Effector memory CD4-positive, alpha-beta T cell (primary cell): ENCODE results near the gene PLXNA2.

Experiments
- DNase-seq, 3 donors: peaks; one replicate each; pipeline ENCODE4 v3.0.0-alpha.2; 2020
- H3K27ac ChIP-seq: 2 replicates; pipeline ENCODE4 v1.7.0; 2013; ENCODE audit warnings: mild to moderate bottlenecking, low read length, moderate library complexity; ENCODE audit not compliant: insufficient read depth, poor library complexity, severe bottlenecking
- H3K27me3 ChIP-seq: replicated peaks from 2 replicates; pipeline ENCODE4 v1.7.0; 2013; ENCODE audit warnings: mild to moderate bottlenecking, low read length; ENCODE audit not compliant: insufficient read depth, control insufficient read depth, poor library complexity, severe bottlenecking
- H3K36me3 ChIP-seq: 2 replicates; pipeline ENCODE4 v1.7.0; 2013; ENCODE audit warnings: mild to moderate bottlenecking, low read length, moderate library complexity; ENCODE audit not compliant: control insufficient read depth, insufficient read depth
- H3K4me1 ChIP-seq: 2 replicates; pipeline ENCODE4 v1.7.0; 2013; ENCODE audit warnings: low read length, mild to moderate bottlenecking; ENCODE audit not compliant: control insufficient read depth, insufficient read depth, poor library complexity, severe bottlenecking
- H3K4me3 ChIP-seq: 2 replicates; pipeline ENCODE4 v1.7.0; 2013; ENCODE audit warnings: low read length, low read depth, mild to moderate bottlenecking; ENCODE audit not compliant: insufficient read depth, poor library complexity, severe bottlenecking
- H3K9me3 ChIP-seq: 2 replicates; pipeline ENCODE4 v1.7.0; 2013; ENCODE audit warnings: mild to moderate bottlenecking, low read length, moderate library complexity; ENCODE audit not compliant: control insufficient read depth

The PLXNA2 gene

GRCh38 chr1:208252836-208253576 lies 8.8 kb upstream of the PLXNA2 start:
- H3K27me3 ChIP-seq, result no peaks in the 10 kb centered on the region
- DNase-seq, result no peak
- no peaks in the 10 kb centered on the region for H3K4me1 ChIP-seq
- no peaks in the 10 kb centered on the region for H3K36me3 ChIP-seq
- no peak overlapping the region for H3K27ac ChIP-seq
- H3K4me3 ChIP-seq, result no peak overlapping the region
- H3K9me3 ChIP-seq, result no peaks in the 10 kb centered on the region

GRCh38 chr1:208251911-208252835 lies 8.0 kb upstream of the PLXNA2 start:
- DNase-seq, result no peak
- no peaks in the 10 kb centered on the region for H3K9me3 ChIP-seq

GRCh38 chr1:208251015-208251414 lies 6.8 kb upstream of the PLXNA2 start:
- Histone ChIP-seq H3K4me1 (no peaks in the 10 kb centered on the region), H3K36me3 (no peaks in the 10 kb centered on the region), H3K27ac (no peak overlapping the region), H3K4me3 (no peak overlapping the region), H3K9me3 (no peaks in the 10 kb centered on the region), H3K27me3 (no peaks in the 10 kb centered on the region)
- no peak for DNase-seq

More at GRCh38 chr1:208251911-208252835, 8.0 kb upstream of the PLXNA2 start:
- Histone ChIP-seq H3K27me3 (no peaks in the 10 kb centered on the region), H3K36me3 (no peaks in the 10 kb centered on the region), H3K4me3 (no peak overlapping the region), H3K27ac (no peak overlapping the region), H3K4me1 (no peaks in the 10 kb centered on the region)

- H3K4me1 ChIP-seq, result no peaks in the 10 kb centered on the region
- DNase-seq, result no peak
- no peaks in the 10 kb centered on the region for H3K27me3 ChIP-seq
- H3K9me3 ChIP-seq, result no peaks in the 10 kb centered on the region
- no peaks in the 10 kb centered on the region for H3K36me3 ChIP-seq
- no peak overlapping the region for H3K4me3 ChIP-seq
- H3K27ac ChIP-seq, result no peak overlapping the region
Measured at GRCh38 chr1:208250613-208251012, 6.4 kb upstream of the PLXNA2 start.

GRCh38 chr1:208248991-208249696 lies 5.0 kb upstream of the PLXNA2 start:
- no peaks in the 10 kb centered on the region for H3K36me3 ChIP-seq
- no peak overlapping the region for H3K27ac ChIP-seq
- no peaks in the 10 kb centered on the region for H3K27me3 ChIP-seq
- DNase-seq, result no peak
- no peaks in the 10 kb centered on the region for H3K9me3 ChIP-seq
- H3K4me1 ChIP-seq, result no peaks in the 10 kb centered on the region
- no peak overlapping the region for H3K4me3 ChIP-seq

- no peak for DNase-seq
- Histone ChIP-seq H3K4me3 (no peak overlapping the region), H3K27me3 (no peaks in the 10 kb centered on the region)
Measured at GRCh38 chr1:208248307-208248801, 4.2 kb upstream of the PLXNA2 start.

GRCh38 chr1:208247696-208248095 lies 3.5 kb upstream of the PLXNA2 start:
- H3K9me3 ChIP-seq, result no peaks in the 10 kb centered on the region
- no peak for DNase-seq
- no peak overlapping the region for H3K4me3 ChIP-seq
- no peak overlapping the region for H3K27ac ChIP-seq
- peaks cover 3% of the 10 kb centered on the region for H3K4me1 ChIP-seq
- H3K27me3 ChIP-seq, result no peaks in the 10 kb centered on the region
- H3K36me3 ChIP-seq, result no peaks in the 10 kb centered on the region

More at GRCh38 chr1:208248307-208248801, 4.2 kb upstream of the PLXNA2 start:
- Histone ChIP-seq H3K36me3 (no peaks in the 10 kb centered on the region), H3K9me3 (no peaks in the 10 kb centered on the region), H3K4me1 (no peaks in the 10 kb centered on the region), H3K27ac (no peak overlapping the region)

- Histone ChIP-seq H3K4me3 (peak overlapping the region; percentile 72), H3K4me1 (peaks cover 3% of the 10 kb centered on the region), H3K27me3 (no peaks in the 10 kb centered on the region), H3K36me3 (no peaks in the 10 kb centered on the region), H3K9me3 (no peaks in the 10 kb centered on the region), H3K27ac (peak overlapping the region; percentile 42)
- peak; percentile 16 to 62 (median 38) for DNase-seq
Measured at GRCh38 chr1:208245185-208245705, 1.1 kb upstream of the PLXNA2 start.

GRCh38 chr1:208243527-208243966 lies 637 bp downstream of the PLXNA2 start:
- Histone ChIP-seq H3K9me3 (no peaks in the 10 kb centered on the region), H3K4me3 (peak overlapping the region; percentile 72), H3K27ac (no peak overlapping the region), H3K4me1 (peaks cover 3% of the 10 kb centered on the region), H3K36me3 (no peaks in the 10 kb centered on the region), H3K27me3 (no peaks in the 10 kb centered on the region)
- no peak for DNase-seq
